PC-9 (cell line): Measurements from ENCODE around the gene C10orf120. TPM values are rescaled to one million over a fixed set of nuclear protein-coding genes. Genes with fewer than 3 reads are reported as not detected.

Experiments used
- BruUV-seq: library from RNA; stranded (reverse); fragments of 400-500 nt; replicated peaks from 2 replicates; lab custom pipeline; 2021; lab: Mats Ljungman, UMichigan
- CTCF ChIA-PET: fragments of 300-600 bp; sonication (Branson Sonifier 250); formaldehyde crosslinking; loops from one replicate; lab custom pipeline; 2022; ENCODE audit warnings: antibody characterized with exemption; lab: Charles Lee
- POLR2A ChIA-PET: fragments of 300-600 bp; sonication (Branson Sonifier 250); formaldehyde crosslinking; loops from one replicate; lab custom pipeline; 2022; ENCODE audit warnings: antibody characterized with exemption; ENCODE audit not compliant: unreplicated experiment; lab: Charles Lee
- DNase-seq, 2 experiments: peaks; one replicate each; pipeline versions ENCODE4 v3.0.0 to v3.0.0-alpha.2; 2015 to 2022; ENCODE audit warnings: mixed read lengths in 1 of 2
- H2AFZ ChIP-seq: fragments of 200-600 bp; sonication (generic); 2 replicates; pipeline ENCODE4 v1.8.1; 2017; ENCODE audit warnings: antibody characterized with exemption
- H3F3A ChIP-seq: fragments of 200-600 bp; sonication (generic); 2 replicates; pipeline ENCODE4 v1.8.1; 2017; ENCODE audit warnings: antibody characterized with exemption, mild to moderate bottlenecking, low read depth; ENCODE audit not compliant: insufficient read depth
- H3K27ac ChIP-seq: fragments of 200-600 bp; sonication (generic); 2 replicates; pipeline ENCODE4 v1.6.1; 2016; ENCODE audit warnings: mixed run types
- H3K27me3 ChIP-seq: fragments of 200-600 bp; sonication (generic); 2 replicates; pipeline ENCODE4 v1.6.1; 2016; ENCODE audit warnings: low read depth, mixed run types; ENCODE audit not compliant: insufficient read depth
- H3K36me3 ChIP-seq: fragments of 200-600 bp; sonication (generic); 2 replicates; pipeline ENCODE4 v1.6.1; 2016; ENCODE audit warnings: low read depth, mixed run types
- H3K4me1 ChIP-seq: fragments of 200-600 bp; sonication (generic); replicated peaks from 2 replicates; pipeline ENCODE4 v1.6.1; 2016; ENCODE audit warnings: mixed run types; ENCODE audit not compliant: insufficient read depth
- H3K4me2 ChIP-seq: fragments of 200-600 bp; sonication (generic); 2 replicates; pipeline ENCODE4 v1.6.1; 2017; ENCODE audit warnings: mixed run types
- H3K4me3 ChIP-seq: fragments of 200-600 bp; sonication (generic); 2 replicates; pipeline ENCODE4 v1.6.1; 2016; ENCODE audit warnings: mixed run types
- H3K79me2 ChIP-seq: fragments of 200-600 bp; sonication (generic); 2 replicates; pipeline ENCODE4 v1.6.1; 2017; ENCODE audit warnings: low read depth, mixed run types
- H3K9me2 ChIP-seq: fragments of 200-600 bp; sonication (generic); 2 replicates; pipeline ENCODE4 v1.8.1; 2017; ENCODE audit warnings: mild to moderate bottlenecking; ENCODE audit not compliant: insufficient read depth
- H3K9me3 ChIP-seq: fragments of 200-600 bp; sonication (generic); 2 replicates; pipeline ENCODE4 v1.8.1; 2016; ENCODE audit warnings: low read depth; ENCODE audit not compliant: insufficient read depth
- H4K20me1 ChIP-seq: fragments of 200-600 bp; sonication (generic); 2 replicates; pipeline ENCODE4 v1.8.1; 2017; ENCODE audit not compliant: insufficient read depth
- CTCF ChIP-seq: fragments of 200-600 bp; sonication (generic); conservative IDR thresholded peaks from 2 replicates; pipeline ENCODE4 v1.6.1; 2017; ENCODE audit warnings: mixed run types, antibody characterized with exemption, mild to moderate bottlenecking, moderate library complexity
- EZH2 ChIP-seq: fragments of 200-600 bp; sonication (generic); IDR thresholded peaks from 2 replicates; pipeline ENCODE4 v1.8.0; 2017; ENCODE audit warnings: antibody characterized with exemption, low read depth
- intact Hi-C: fragments of 100-400 bp; cut with micrococcal nuclease; formaldehyde crosslinking; loops from one replicate; pipeline ENCODE4 v1.10.0; 2022; ENCODE audit not compliant: unreplicated experiment
- total RNA-seq: library from RNA; stranded (reverse); gene quantifications from 2 replicates; pipeline ENCODE4 v1.2.3, GENCODE V29; 2021

The C10orf120 gene
- total RNA-seq, 1 experiment from 2014 or later: not detected

GRCh38 chr10:122673731-122674130, 25.9 kb downstream of the C10orf120 start:
- intact Hi-C loops: no loop called here
- no peaks in the 10 kb centered on the region for H3K9me2 ChIP-seq
- no peaks in the 10 kb centered on the region for H3K36me3 ChIP-seq
- no peaks in the 10 kb centered on the region for H3K9me3 ChIP-seq
- ChIA-PET CTCF (no interaction called here), POLR2A (no interaction called here)
- DNase-seq: no peak
- H3F3A ChIP-seq: no peaks in the 10 kb centered on the region
- H3K4me1 ChIP-seq: no peaks in the 10 kb centered on the region
- no peak overlapping the region for H3K4me2 ChIP-seq
- H3K27me3 ChIP-seq: peaks cover 23% of the 10 kb centered on the region
- H2AFZ ChIP-seq: no peak overlapping the region
- no peak overlapping the region for H3K27ac ChIP-seq
- no peak for TF ChIP-seq CTCF
- no peak for TF ChIP-seq EZH2
- H4K20me1 ChIP-seq: no peaks in the 10 kb centered on the region
- no peaks in the 10 kb centered on the region for H3K79me2 ChIP-seq
- no peak overlapping the region for H3K4me3 ChIP-seq
- no TSS peak for BruUV-seq

- POLR2A ChIA-PET: no interaction called here
- intact Hi-C loops: no loop called here
These were observed 26.4 kb downstream of the C10orf120 start for GRCh38 chr10:122673269-122673668.

GRCh38 chr10:122672655-122673054, 27.0 kb downstream of the C10orf120 start:
- POLR2A ChIA-PET: no interaction called here
- H2AFZ ChIP-seq: no peak overlapping the region
- intact Hi-C loops: no loop called here

More at GRCh38 chr10:122673269-122673668, 26.4 kb downstream of the C10orf120 start:
- no peak overlapping the region for H3K4me3 ChIP-seq
- no peak for DNase-seq
- H2AFZ ChIP-seq: no peak overlapping the region
- H4K20me1 ChIP-seq: no peaks in the 10 kb centered on the region
- CTCF ChIA-PET: no interaction called here
- BruUV-seq: no TSS peak
- no peaks in the 10 kb centered on the region for H3K9me2 ChIP-seq
- no peak for TF ChIP-seq CTCF
- no peak for TF ChIP-seq EZH2
- H3K36me3 ChIP-seq: no peaks in the 10 kb centered on the region
- H3K4me2 ChIP-seq: no peak overlapping the region
- no peaks in the 10 kb centered on the region for H3F3A ChIP-seq
- H3K9me3 ChIP-seq: no peaks in the 10 kb centered on the region
- H3K79me2 ChIP-seq: no peaks in the 10 kb centered on the region
- H3K4me1 ChIP-seq: no peaks in the 10 kb centered on the region
- H3K27me3 ChIP-seq: peaks cover 27% of the 10 kb centered on the region
- no peak overlapping the region for H3K27ac ChIP-seq

More at GRCh38 chr10:122672655-122673054, 27.0 kb downstream of the C10orf120 start:
- Histone ChIP-seq H3K4me2 (no peak overlapping the region), H4K20me1 (no peaks in the 10 kb centered on the region), H3K79me2 (no peaks in the 10 kb centered on the region), H3K27ac (no peak overlapping the region), H3K9me3 (no peaks in the 10 kb centered on the region), H3K27me3 (peaks cover 33% of the 10 kb centered on the region), H3K4me3 (no peak overlapping the region), H3K4me1 (no peaks in the 10 kb centered on the region), H3K9me2 (no peaks in the 10 kb centered on the region), H3F3A (no peaks in the 10 kb centered on the region), H3K36me3 (no peaks in the 10 kb centered on the region)
- no peak for TF ChIP-seq CTCF
- no peak for TF ChIP-seq EZH2
- BruUV-seq: no TSS peak
- no peak for DNase-seq
- CTCF ChIA-PET: no interaction called here
